ENCODE measurements around the gene QRICH2.

- TF ChIP-seq CTCF (IDR thresholded peaks at IDR 0.05 in 8 of 11, conservative IDR thresholded peaks at IDR 0.05 in 3 of 11) (no peak), POLR2AphosphoS5 (IDR thresholded peaks at IDR 0.05) (peak in 2 of 3 donors; percentile 68 to 73)
Measured at GRCh38 chr17:76262732-76263344, 45.2 kb downstream of the QRICH2 start.

Data from spleen (tissue), 7 donors.